DMS114 treated with DMSO at 0.1 percent for 48 hours (cell line): ENCODE measurements around the gene SUFU.

Experiments
- DNase-seq: peaks from one replicate; lab custom pipeline; 2025; ENCODE audit not compliant: unreplicated experiment; lab: John Stamatoyannopoulos, UW

SUFU gene

DNA sequence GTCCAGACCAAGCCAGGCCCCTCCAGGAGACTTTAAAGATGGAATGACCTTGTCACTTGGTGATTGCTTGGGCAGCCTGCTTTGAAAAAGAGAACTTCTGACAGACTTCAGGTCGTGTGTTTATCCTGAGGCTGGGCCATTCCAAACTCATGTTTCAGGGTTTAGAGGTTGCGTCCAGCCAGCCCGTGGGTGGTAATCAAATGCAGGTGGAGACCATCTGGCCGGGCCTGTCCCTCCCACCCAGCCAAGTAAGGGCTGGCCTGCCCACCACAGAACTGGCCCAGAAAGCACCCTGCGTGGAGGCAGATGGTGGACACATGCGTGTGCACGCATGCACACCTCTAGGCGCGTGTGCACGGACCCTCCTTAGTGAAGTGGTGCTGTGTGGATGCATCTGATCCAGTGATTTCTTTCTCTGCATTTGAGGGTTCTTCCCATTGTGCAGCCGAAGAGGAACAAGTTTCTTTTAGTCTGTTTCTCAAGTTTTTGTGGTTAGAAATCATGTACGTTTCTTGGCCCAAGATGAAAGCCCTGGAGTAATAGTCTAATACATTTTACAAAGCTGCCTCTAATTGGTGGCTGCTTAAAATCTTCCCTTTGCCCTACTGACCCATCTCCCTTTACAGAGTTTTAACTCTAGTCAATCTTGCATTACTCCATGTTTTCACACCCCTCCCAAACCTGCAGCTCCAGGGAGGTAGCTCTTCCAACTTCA lies 43.0 kb downstream of the SUFU start:
- no peak for DNase-seq

DNA sequence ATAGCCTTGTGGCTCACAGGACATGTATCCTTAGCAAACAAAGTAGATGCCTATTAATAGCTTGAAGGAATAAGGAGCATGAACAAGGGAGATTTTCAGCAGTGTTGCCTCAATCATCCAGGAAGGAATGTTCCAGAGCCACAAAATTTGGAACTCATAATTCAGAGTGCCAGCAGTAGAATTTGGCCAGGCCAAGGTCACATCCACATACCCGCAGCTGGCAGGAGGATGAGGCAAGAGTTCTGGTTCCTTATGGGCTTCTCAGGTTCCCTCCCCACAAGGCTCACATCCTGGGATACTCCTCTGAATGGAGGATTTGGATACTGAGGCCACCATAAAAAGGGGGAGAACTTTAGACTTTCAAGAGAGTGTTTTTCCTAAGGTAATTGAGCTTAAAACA lies 45.8 kb downstream of the SUFU start:
- DNase-seq = no peak

GRCh38 chr10:102550636-102551210 lies 47.0 kb downstream of the SUFU start:
- DNase-seq = no peak

DNA sequence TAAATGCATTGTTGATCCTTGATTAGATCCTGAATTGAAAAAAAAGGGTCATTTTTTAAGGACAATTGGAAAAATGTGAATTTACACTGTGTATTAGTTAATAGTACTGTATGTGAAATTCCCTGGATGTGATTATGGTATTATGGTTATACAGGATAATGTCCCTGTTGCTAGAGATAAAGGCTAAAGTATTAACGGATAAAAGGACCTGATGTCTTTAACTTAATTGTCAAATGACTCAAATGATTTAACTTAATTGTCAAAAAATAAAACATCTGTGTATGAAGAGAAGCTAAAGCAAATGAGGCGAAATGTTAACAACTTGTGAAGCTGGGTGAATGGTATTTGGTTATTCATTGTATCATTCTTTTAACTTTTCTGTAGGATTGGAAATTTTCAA lies 48.8 kb downstream of the SUFU start:
- DNase-seq = no peak

- no peak for DNase-seq
Measured at GRCh38 chr10:102553771-102554170, 50.0 kb downstream of the SUFU start.

DNA sequence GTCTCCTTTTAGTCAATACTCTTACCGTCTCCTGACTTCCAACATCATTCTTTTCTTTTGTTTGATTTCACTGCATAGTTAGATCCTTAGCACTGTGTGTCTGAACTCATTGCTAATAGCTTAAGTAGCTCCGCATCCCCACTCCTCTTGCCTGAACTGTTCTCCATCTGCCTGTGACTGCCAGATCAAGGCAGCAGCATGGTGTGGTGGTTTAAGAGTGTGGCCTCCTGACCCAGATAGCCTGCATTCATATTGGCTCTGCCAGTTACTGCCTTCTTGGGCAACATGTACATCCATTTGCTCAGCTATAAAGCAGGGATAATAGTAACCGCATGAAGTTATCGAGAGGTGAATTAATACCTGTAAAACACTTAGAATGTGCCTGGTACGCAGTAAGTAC lies 50.8 kb downstream of the SUFU start:
- no peak for DNase-seq

DNA sequence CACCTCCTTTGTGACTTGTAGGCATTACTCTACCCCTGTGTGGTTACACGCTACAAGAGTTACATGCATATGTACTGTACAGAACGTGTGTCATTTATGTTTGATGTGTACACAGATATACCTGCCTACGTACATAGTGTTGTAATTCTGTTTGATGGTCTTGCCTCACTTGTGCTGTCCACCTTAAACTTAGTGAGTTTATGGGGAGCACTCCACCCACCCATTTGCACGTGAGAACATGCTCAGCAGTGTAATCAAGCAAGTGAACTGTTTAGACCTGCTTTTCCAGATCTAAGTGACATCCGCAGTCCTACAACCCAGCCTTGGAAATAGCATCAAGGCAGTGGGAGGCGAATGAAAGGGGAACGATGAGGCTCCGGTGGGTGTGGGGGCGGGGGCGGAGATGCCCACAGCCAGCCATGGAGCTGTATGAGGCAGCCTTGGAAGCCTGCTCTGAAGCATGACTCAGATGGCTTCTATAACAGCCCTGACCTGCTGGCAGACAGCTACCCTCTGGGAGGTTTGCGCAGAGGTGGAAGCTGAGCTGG lies 52.1 kb downstream of the SUFU start:
- no peak for DNase-seq

DNA sequence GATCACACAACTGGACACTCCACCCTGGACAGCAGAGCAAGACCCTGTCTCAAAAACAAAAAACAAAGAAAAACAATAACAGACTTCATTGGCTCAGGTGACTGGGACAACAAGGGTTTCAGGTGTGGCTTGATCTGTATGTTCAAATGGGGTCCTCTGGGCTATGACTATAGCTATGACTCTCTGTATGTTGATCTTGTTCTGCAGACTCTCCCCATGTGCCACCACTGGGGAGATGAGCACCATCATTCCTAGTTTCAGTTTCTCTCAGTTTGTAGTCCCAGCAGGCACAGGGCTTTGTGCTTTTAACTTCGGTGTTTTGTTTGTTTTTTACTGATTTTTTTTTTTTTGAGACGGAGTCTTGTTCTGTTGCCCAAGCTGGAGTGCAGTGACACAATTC lies 53.8 kb downstream of the SUFU start:
- no peak for DNase-seq

- DNase-seq = no peak
Measured at GRCh38 chr10:102559764-102560163, 56.0 kb downstream of the SUFU start.

GRCh38 chr10:102564209-102564834 lies 60.5 kb downstream of the SUFU start:
- DNase-seq = no peak

- DNase-seq = no peak
Measured at GRCh38 chr10:102565793-102566192, 62.0 kb downstream of the SUFU start.

GRCh38 chr10:102578782-102579181 lies 75.0 kb downstream of the SUFU start:
- DNase-seq = no peak

DNA sequence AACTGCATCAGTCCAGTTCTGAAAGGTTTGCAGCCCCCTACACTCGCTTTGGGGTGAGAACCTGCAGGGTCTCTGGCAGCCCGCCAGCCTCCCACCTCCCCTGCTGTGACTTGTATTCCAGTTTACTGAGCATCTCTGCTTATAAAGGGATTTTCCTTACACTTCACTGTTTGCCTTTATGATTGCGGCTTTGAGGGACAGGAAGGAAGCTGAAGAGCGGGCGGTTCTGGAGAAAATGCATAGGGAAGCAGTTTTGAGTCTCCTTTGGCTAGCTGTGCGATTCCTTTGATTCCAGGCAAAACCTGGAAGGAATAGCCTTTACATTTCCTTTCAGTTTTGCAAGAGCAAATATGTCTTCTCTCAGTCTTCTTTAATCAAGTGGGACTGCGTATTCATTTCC lies 75.6 kb downstream of the SUFU start:
- DNase-seq = no peak

GRCh38 chr10:102580230-102580629 lies 76.5 kb downstream of the SUFU start:
- no peak for DNase-seq

GRCh38 chr10:102581401-102581800 lies 77.6 kb downstream of the SUFU start:
- no peak for DNase-seq

DNA sequence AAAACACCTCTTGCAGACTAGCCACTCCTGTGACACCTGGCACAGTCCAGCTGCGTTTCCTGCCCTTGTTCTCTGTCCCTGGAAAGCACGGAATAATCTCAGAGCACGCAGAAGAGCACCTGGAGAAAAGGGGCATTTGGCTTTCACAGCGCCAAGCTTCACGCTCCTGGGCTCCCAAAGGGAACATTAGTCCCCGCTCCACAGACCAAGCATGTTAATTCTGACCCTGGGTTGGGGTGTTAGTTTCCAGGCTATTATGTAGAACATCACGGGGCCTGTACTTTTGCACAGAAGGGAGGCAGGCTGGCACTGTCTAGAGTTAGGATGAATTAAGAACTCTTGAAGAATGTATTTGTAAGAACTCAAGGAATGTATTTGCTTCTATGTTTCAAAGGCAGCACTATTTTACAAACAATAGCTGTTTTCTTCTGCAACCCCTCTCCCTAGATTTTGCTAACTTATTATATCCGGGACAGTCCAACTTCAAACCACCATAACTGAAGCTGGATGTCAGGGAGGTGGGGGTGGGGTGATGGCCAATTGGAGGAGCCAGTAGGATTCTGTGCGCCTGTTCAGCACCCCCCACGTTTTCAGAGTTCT lies 78.3 kb downstream of the SUFU start:
- DNase-seq = no peak

DNA sequence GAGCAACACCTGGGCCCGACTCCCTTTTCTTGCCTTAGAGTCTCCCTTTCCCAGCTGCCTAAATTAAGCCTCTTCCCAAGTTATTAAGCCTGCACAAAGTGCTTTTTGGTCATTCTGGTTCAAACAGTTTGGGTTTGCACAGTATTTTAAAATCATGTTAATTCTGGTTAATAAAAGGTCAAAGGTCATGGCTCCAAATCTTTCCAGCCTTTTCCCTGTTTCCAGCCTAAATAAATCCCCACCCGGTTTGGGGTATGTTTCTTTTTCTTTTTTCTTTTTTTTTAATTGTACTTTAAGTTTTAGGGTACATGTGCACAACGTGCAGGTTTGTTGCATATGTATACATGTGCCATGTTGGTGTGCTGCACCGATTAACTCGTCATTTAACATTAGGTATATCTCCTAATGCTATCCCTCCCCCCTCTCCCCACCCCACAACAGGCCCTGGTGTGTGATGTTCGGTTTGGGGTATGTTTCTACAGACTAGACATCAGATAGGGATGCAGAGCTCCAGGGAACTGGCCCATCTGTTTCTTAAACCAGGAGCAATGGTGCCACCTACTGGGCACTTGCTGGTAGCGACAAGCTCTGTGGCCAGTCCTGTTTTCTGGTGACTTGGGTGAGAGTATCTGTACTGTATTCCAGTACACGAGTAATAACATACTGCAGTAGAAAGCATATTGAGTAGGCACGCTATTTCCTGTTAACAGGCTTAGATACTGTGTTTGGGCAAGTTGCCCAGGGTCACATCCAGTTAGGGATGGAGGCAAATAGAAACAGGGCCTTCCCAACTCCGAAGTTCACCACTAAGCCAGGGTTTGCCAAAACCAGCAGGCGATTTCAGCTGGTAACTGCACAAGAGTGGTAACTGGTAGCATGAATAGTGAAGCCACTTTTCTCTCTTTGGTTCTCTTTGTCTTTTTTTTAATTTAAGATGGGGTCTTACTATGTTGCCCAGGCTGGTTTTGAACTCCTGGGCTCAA lies 80.0 kb downstream of the SUFU start:
- DNase-seq = peak; percentile 76

DNA sequence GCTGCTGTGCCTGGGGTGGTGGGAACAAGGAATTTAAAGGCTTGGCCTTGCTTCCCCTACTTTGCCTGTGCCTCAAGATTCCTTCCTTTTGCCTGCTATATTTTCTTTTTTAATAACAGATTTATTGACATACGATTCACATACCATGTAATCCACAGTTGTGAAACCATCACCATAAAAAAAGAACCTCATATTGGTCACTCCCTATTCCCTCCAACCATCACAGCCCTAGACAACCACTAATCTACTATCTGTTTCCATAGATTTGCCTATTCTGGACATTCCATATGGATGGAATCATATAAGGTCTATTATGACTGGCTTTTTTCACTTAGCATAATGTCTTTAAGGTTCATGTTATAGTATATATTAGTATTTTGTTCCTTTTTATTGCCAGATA lies 81.3 kb downstream of the SUFU start:
- no peak for DNase-seq

- no peak for DNase-seq
Measured at GRCh38 chr10:102586858-102587257, 83.1 kb downstream of the SUFU start.

- DNase-seq = no peak
Measured at GRCh38 chr10:102588875-102589274, 85.1 kb downstream of the SUFU start.
